GM23338 (cell line): ENCODE results near the gene SPRED2. TPM values are rescaled to one million over a fixed set of nuclear protein-coding genes. Genes with fewer than 3 reads are reported as not detected.

Experiments
- ATAC-seq: fragments of 200-7000 bp; cut with Tn5 transposase; 3 replicates; pipeline ENCODE4 v1.9.1; 2020
- DNase-seq: peaks from one replicate; pipeline ENCODE4 v3.0.0-alpha.2; 2015; ENCODE audit warnings: low spot score
- H2AFZ ChIP-seq: fragments of 200-600 bp; sonication (generic); 2 replicates; pipeline ENCODE4 v1.8.0; 2016; ENCODE audit warnings: antibody characterized with exemption, mild to moderate bottlenecking, moderate library complexity
- H3F3A ChIP-seq: fragments of 200-600 bp; sonication (generic); replicated peaks from 2 replicates; pipeline ENCODE4 v1.8.0; 2017; ENCODE audit warnings: antibody characterized with exemption, mixed run types, low read depth
- H3K27ac ChIP-seq: fragments of 200-600 bp; sonication (generic); 2 replicates; pipeline ENCODE4 v1.6.1; 2016; ENCODE audit warnings: low read depth
- H3K27me3 ChIP-seq: fragments of 200-600 bp; sonication (generic); 2 replicates; pipeline ENCODE4 v1.8.0; 2016; ENCODE audit warnings: mild to moderate bottlenecking, mixed run types, moderate library complexity; ENCODE audit not compliant: insufficient read depth
- H3K36me3 ChIP-seq: fragments of 200-600 bp; sonication (generic); 2 replicates; pipeline ENCODE4 v1.8.0; 2016; ENCODE audit warnings: mild to moderate bottlenecking; ENCODE audit not compliant: insufficient read depth
- H3K4me1 ChIP-seq: fragments of 200-600 bp; sonication (generic); 2 replicates; pipeline ENCODE4 v1.8.0; 2016; ENCODE audit warnings: mild to moderate bottlenecking, moderate library complexity; ENCODE audit not compliant: insufficient read depth
- H3K4me2 ChIP-seq: fragments of 200-600 bp; sonication (generic); 2 replicates; pipeline ENCODE4 v1.7.1; 2017; ENCODE audit warnings: mixed run types
- H3K4me3 ChIP-seq: fragments of 200-600 bp; sonication (generic); 2 replicates; pipeline ENCODE4 v1.6.1; 2016; ENCODE audit warnings: mixed run types
- H3K79me2 ChIP-seq: fragments of 200-600 bp; sonication (generic); replicated peaks from 2 replicates; pipeline ENCODE4 v1.8.0; 2017; ENCODE audit warnings: mild to moderate bottlenecking; ENCODE audit not compliant: insufficient read depth
- H3K9me2 ChIP-seq: fragments of 200-600 bp; sonication (generic); 2 replicates; pipeline ENCODE4 v1.8.0; 2017; ENCODE audit not compliant: insufficient read depth
- H4K20me1 ChIP-seq: fragments of 200-600 bp; sonication (generic); replicated peaks from 2 replicates; pipeline ENCODE4 v1.8.0; 2017; ENCODE audit warnings: mild to moderate bottlenecking; ENCODE audit not compliant: insufficient read depth
- H3K27ac Mint-ChIP-seq: 2 replicates; pipeline ENCODE4 v1.8.0; 2020; ENCODE audit warnings: inconsistent platforms, mild to moderate bottlenecking, moderate library complexity, mixed read lengths
- H3K27me3 Mint-ChIP-seq: 3 replicates; pipeline ENCODE4 v1.8.0; 2022; ENCODE audit warnings: low read depth, mild to moderate bottlenecking, moderate library complexity, mixed read lengths, inconsistent platforms; ENCODE audit not compliant: insufficient read depth, poor library complexity
- H3K36me3 Mint-ChIP-seq: 3 replicates; pipeline ENCODE4 v1.8.0; 2021; ENCODE audit warnings: low read depth, mild to moderate bottlenecking, inconsistent platforms, moderate library complexity, mixed read lengths
- H3K4me1 Mint-ChIP-seq: 3 replicates; pipeline ENCODE4 v1.8.0; 2020; ENCODE audit warnings: mild to moderate bottlenecking, inconsistent platforms, mixed read lengths
- H3K4me3 Mint-ChIP-seq: 3 replicates; pipeline ENCODE4 v1.8.0; 2021; ENCODE audit warnings: moderate library complexity, mild to moderate bottlenecking, inconsistent platforms, mixed read lengths
- H3K9me3 Mint-ChIP-seq: 3 replicates; pipeline ENCODE4 v1.8.0; 2020; ENCODE audit warnings: moderate library complexity, mild to moderate bottlenecking, inconsistent platforms, mixed read lengths
- CREB1 ChIP-seq: fragments of 250-450 bp; sonication (Bioruptor Pico); IDR thresholded peaks from 2 replicates; pipeline ENCODE4 v1.5.0; 2020; ENCODE audit warnings: low read depth, mild to moderate bottlenecking, moderate library complexity
- CTCF ChIP-seq, 2 experiments: fragments of 200-600 bp in 1 of 2; sonication (generic) in 1 of 2; conservative IDR thresholded peaks; 2 replicates each; pipeline versions ENCODE4 v1.5.1 to v1.6.1; 2016 to 2017; ENCODE audit warnings: antibody characterized with exemption in 2 of 2, low read depth in 2 of 2, mild to moderate bottlenecking in 2 of 2, moderate library complexity in 1 of 2
- ETS1 ChIP-seq: IDR thresholded peaks from 2 replicates; pipeline ENCODE4 v1.6.1; 2016; ENCODE audit warnings: antibody characterized with exemption
- EZH2 ChIP-seq: fragments of 200-600 bp; sonication (generic); IDR thresholded peaks from one replicate; pipeline ENCODE4 v1.8.0; 2017; ENCODE audit warnings: antibody characterized with exemption, mild to moderate bottlenecking, low read depth; ENCODE audit not compliant: unreplicated experiment
- EZH2phosphoT487 ChIP-seq: fragments of 200-600 bp; sonication (generic); IDR thresholded peaks from one replicate; pipeline ENCODE4 v1.8.1; 2018; ENCODE audit warnings: antibody characterized with exemption; ENCODE audit not compliant: unreplicated experiment
- JUNB ChIP-seq: IDR thresholded peaks from one replicate; pipeline ENCODE4 v1.6.1; 2016; ENCODE audit warnings: antibody characterized with exemption; ENCODE audit not compliant: unreplicated experiment
- NANOG ChIP-seq: IDR thresholded peaks from 2 replicates; pipeline ENCODE4 v1.6.1; 2016; ENCODE audit warnings: antibody characterized with exemption, borderline replicate concordance
- POLR2AphosphoS5 ChIP-seq: IDR thresholded peaks from 2 replicates; pipeline ENCODE4 v1.6.1; 2016; ENCODE audit warnings: antibody characterized with exemption, low read depth
- REST ChIP-seq: IDR thresholded peaks from one replicate; pipeline ENCODE4 v1.6.1; 2018; ENCODE audit warnings: antibody characterized with exemption; ENCODE audit not compliant: unreplicated experiment
- ZNF114 ChIP-seq: fragments of 250-450 bp; sonication (Bioruptor Pico); IDR thresholded peaks from 2 replicates; pipeline ENCODE4 v1.5.0; 2020; ENCODE audit warnings: mild to moderate bottlenecking, moderate library complexity
- polyA plus RNA-seq: library from polyadenylated mRNA; unstranded; fragments of >200 nt; fragmentation: Nextera tagmentation; extraction: Ambion mirVana; gene quantifications from 2 replicates; pipeline ENCODE4 v1.2.1, GENCODE V29; 2016
- total RNA-seq: library from RNA; depleted of rRNA; stranded (reverse); fragments of >200 nt; shearing (Covaris generic); gene quantifications from 2 replicates; pipeline ENCODE4 v1.2.3, GENCODE V29; 2014

SPRED2 gene
- total and polyA plus RNA-seq, 2 experiments from 2014 or later, result 8.7 to 13.0 TPM

DNA sequence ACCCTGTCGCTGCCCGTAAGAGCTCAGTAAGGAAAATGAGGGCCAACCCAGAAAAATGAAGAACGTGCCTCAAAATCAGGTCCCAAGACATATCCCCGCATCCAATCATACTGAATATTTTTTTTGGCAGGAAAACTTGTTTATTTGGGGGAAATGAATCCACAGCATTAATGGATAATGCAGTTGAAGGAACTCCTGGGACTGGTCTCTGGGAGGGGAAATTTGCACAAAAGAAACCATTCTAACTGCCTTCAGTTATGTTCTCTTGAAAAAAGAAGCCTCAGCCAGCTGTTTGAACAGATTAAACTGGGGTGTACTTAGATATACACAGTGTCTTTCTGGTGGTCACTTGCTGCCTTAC, 61.3 kb downstream of the SPRED2 start:
- no peaks in the 10 kb centered on the region for H3K27me3 ChIP-seq
- ATAC-seq, result no peak
- no peaks in the 10 kb centered on the region for H3F3A ChIP-seq
- DNase-seq, result no peak
- no peak overlapping the region for H3K27ac ChIP-seq
- Mint-ChIP-seq H3K27ac (no peak overlapping the region), H3K4me3 (no peak overlapping the region), H3K4me1 (peaks cover 40% of the 10 kb centered on the region), H3K9me3 (no peaks in the 10 kb centered on the region), H3K36me3 (no peaks in the 10 kb centered on the region), H3K27me3 (peaks cover 5% of the 10 kb centered on the region)
- H2AFZ ChIP-seq, result no peak overlapping the region
- no peak overlapping the region for H3K4me2 ChIP-seq
- H3K4me1 ChIP-seq, result peaks cover 16% of the 10 kb centered on the region; the same call in 1 of the 2 replicates
- H3K36me3 ChIP-seq, result no peaks in the 10 kb centered on the region
- H3K4me3 ChIP-seq, result no peak overlapping the region
- no peaks in the 10 kb centered on the region for H3K9me2 ChIP-seq
- TF ChIP-seq CTCF (conservative IDR thresholded peaks at IDR 0.05; ENCODE audit: low read depth in 2 of 2), result no peak
- no peak for TF ChIP-seq ZNF114 (CRISPR knock-in tag)
- no peak for TF ChIP-seq NANOG
- TF ChIP-seq POLR2AphosphoS5, result no peak
- H4K20me1 ChIP-seq, result peaks cover 10% of the 10 kb centered on the region; the same call in 1 of the 2 replicates
- peaks cover 15% of the 10 kb centered on the region for H3K79me2 ChIP-seq

DNA sequence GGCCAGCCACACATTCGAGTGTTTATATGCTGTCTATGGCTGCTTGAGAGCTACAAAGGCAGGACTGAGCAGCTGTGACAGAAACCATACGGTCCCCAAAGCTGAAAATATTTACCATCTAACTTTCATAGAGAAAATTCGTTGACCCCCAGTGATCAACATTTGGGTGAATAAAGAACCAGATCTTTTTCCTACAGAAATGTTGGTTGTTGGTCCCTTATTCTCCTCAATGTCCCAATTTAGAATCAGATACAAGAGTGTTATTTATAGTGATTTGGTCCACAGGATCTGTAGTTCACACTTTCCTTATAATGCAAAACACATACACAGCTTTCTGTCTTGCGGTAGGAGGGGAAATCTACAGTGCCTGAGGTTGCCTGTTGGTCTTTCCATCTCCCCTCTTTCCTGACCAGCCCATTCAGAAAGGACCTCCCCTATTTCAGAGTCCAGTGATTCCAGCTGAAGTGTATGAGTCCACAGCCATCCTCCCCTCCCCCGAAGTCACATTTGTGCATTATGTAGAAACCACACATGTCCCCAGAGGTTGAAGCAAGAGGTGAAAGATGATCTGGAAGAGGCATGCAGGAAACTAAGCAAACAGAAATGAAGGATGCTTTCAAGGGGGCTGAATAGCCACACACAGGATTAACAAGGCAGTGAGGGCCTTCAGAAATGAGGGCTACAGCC, 61.9 kb downstream of the SPRED2 start:
- Mint-ChIP-seq H3K4me1 (peaks cover 45% of the 10 kb centered on the region), H3K27ac (no peak overlapping the region), H3K9me3 (no peaks in the 10 kb centered on the region), H3K36me3 (no peaks in the 10 kb centered on the region), H3K27me3 (peaks cover 6% of the 10 kb centered on the region), H3K4me3 (no peak overlapping the region)
- H3K9me2 ChIP-seq, result no peaks in the 10 kb centered on the region
- peaks cover 17% of the 10 kb centered on the region; the same call in 1 of the 2 replicates for H3K4me1 ChIP-seq
- no peaks in the 10 kb centered on the region for H3F3A ChIP-seq
- peaks cover 9% of the 10 kb centered on the region for H3K79me2 ChIP-seq
- H2AFZ ChIP-seq, result no peak overlapping the region
- no peak for DNase-seq
- peaks cover 11% of the 10 kb centered on the region; the same call in 1 of the 2 replicates for H4K20me1 ChIP-seq
- ATAC-seq, result no peak
- H3K4me2 ChIP-seq, result no peak overlapping the region
- H3K4me3 ChIP-seq, result no peak overlapping the region
- H3K36me3 ChIP-seq, result no peaks in the 10 kb centered on the region
- H3K27me3 ChIP-seq, result no peaks in the 10 kb centered on the region
- H3K27ac ChIP-seq, result no peak overlapping the region
- TF ChIP-seq EZH2 (no peak), CREB1 (CRISPR knock-in tag) (no peak), EZH2phosphoT487 (no peak), JUNB (no peak), ETS1 (no peak), REST (no peak)
